GM21786 (cell line): Measurements from ENCODE around the gene PEX10.

ENCODE experiments used
- ATAC-seq: cut with Tn5 transposase; IDR thresholded peaks from one replicate; pipeline ENCODE4 v1.9.1; 2021; ENCODE audit not compliant: unreplicated experiment

PEX10 gene

GRCh38 chr1:2405588-2406295 lies 6.6 kb downstream of the PEX10 start:
- no peak for ATAC-seq

GRCh38 chr1:2404890-2405511 lies 7.4 kb downstream of the PEX10 start:
- no peak for ATAC-seq

GRCh38 chr1:2404142-2404889 lies 8.0 kb downstream of the PEX10 start:
- ATAC-seq: no peak

- ATAC-seq: no peak
These were observed 9.1 kb downstream of the PEX10 start for GRCh38 chr1:2403273-2403672.

- no peak for ATAC-seq
These were observed 9.9 kb downstream of the PEX10 start for GRCh38 chr1:2402420-2402819.

- no peak for ATAC-seq
These were observed 11.3 kb downstream of the PEX10 start for GRCh38 chr1:2400950-2401649.

- ATAC-seq: no peak
These were observed 11.8 kb downstream of the PEX10 start for GRCh38 chr1:2400576-2400909.

GRCh38 chr1:2399890-2400575 lies 12.3 kb downstream of the PEX10 start:
- no peak for ATAC-seq

- ATAC-seq: no peak
These were observed 13.5 kb downstream of the PEX10 start for GRCh38 chr1:2398871-2399270.

- no peak for ATAC-seq
These were observed 15.2 kb downstream of the PEX10 start for GRCh38 chr1:2397007-2397679.

- ATAC-seq: no peak
These were observed 15.9 kb downstream of the PEX10 start for GRCh38 chr1:2396476-2396875.

- ATAC-seq: no peak
These were observed 16.3 kb downstream of the PEX10 start for GRCh38 chr1:2396059-2396458.

GRCh38 chr1:2395245-2395644 lies 17.1 kb downstream of the PEX10 start:
- ATAC-seq: no peak

- ATAC-seq: no peak
These were observed 17.6 kb downstream of the PEX10 start for GRCh38 chr1:2394761-2395160.

GRCh38 chr1:2394220-2394619 lies 18.1 kb downstream of the PEX10 start:
- no peak for ATAC-seq

GRCh38 chr1:2393471-2393877 lies 18.9 kb downstream of the PEX10 start:
- ATAC-seq: no peak

GRCh38 chr1:2392686-2393085 lies 19.7 kb downstream of the PEX10 start:
- ATAC-seq: no peak

- ATAC-seq: peak; percentile 5
These were observed 20.3 kb downstream of the PEX10 start for GRCh38 chr1:2391931-2392509.

- peak; percentile 90 for ATAC-seq
These were observed 21.1 kb downstream of the PEX10 start, which contains the start of the genes MORN1 and RER1 for GRCh38 chr1:2391041-2391930. Gene MORN1, minus strand, starts transcription at chr1:2391554. Its CDS starts 21 bp downstream, at chr1:2391533. Gene RER1, plus strand, starts transcription at chr1:2391841. Its CDS starts 3,950 bp downstream, at chr1:2395791.
